Endothelial cell (in vitro differentiated cells): Measurements from ENCODE around the gene NTS. TPM values are rescaled to one million over a fixed set of nuclear protein-coding genes. Genes with fewer than 3 reads are reported as not detected.

Experiments used
- DNase-seq: peaks from one replicate; pipeline ENCODE4 v3.0.0; 2021; ENCODE audit warnings: low spot score
- H3K27ac Mint-ChIP-seq: one replicate; pipeline ENCODE4 v1.8.0; 2021; ENCODE audit warnings: mixed read lengths, inconsistent platforms; ENCODE audit not compliant: unreplicated experiment
- H3K27me3 Mint-ChIP-seq: one replicate; pipeline ENCODE4 v1.8.0; 2021; ENCODE audit warnings: mild to moderate bottlenecking, moderate library complexity, mixed read lengths, inconsistent platforms; ENCODE audit not compliant: unreplicated experiment
- H3K36me3 Mint-ChIP-seq: one replicate; pipeline ENCODE4 v1.8.0; 2021; ENCODE audit warnings: mild to moderate bottlenecking, low read depth, mixed read lengths, inconsistent platforms; ENCODE audit not compliant: unreplicated experiment
- H3K4me1 Mint-ChIP-seq: one replicate; pipeline ENCODE4 v1.8.0; 2021; ENCODE audit warnings: mild to moderate bottlenecking, mixed read lengths, inconsistent platforms; ENCODE audit not compliant: unreplicated experiment
- H3K4me3 Mint-ChIP-seq: one replicate; pipeline ENCODE4 v1.8.0; 2021; ENCODE audit warnings: mild to moderate bottlenecking, mixed read lengths, inconsistent platforms; ENCODE audit not compliant: unreplicated experiment
- H3K9me3 Mint-ChIP-seq: one replicate; pipeline ENCODE4 v1.8.0; 2021; ENCODE audit warnings: mixed read lengths, inconsistent platforms; ENCODE audit not compliant: unreplicated experiment
- long read RNA-seq: library from polyadenylated mRNA; unstranded; transcript quantifications from one replicate; pipeline ENCODE4 v2.0.0, GENCODE V29; 2020; ENCODE audit not compliant: unreplicated experiment
- total RNA-seq: library from RNA; stranded (reverse); fragmentation: NEBNext Ultra II Directional; extraction: Animal tissue kit (Norgen Biotek cat#: 25700); gene quantifications from one replicate; pipeline ENCODE4 v1.2.1, GENCODE V29; 2021; ENCODE audit not compliant: unreplicated experiment
- TF ChIP-seq, protein P1 (sequence below): fragments of 200-600 bp; sonication (generic); IDR thresholded peaks from one replicate; pipeline ENCODE4 v1.5.0; 2021; ENCODE audit warnings: antibody characterized with exemption; ENCODE audit not compliant: unreplicated experiment

The NTS gene, protein sequence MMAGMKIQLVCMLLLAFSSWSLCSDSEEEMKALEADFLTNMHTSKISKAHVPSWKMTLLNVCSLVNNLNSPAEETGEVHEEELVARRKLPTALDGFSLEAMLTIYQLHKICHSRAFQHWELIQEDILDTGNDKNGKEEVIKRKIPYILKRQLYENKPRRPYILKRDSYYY
- total RNA-seq = 79.2 TPM
- long read RNA-seq, transcript NTS-201 (4 exons, 1,237 nt) = major isoform, 82 of 82 reads
- long read RNA-seq, partial matches to known transcripts = 0 of 82 reads
- long read RNA-seq, other reads (novel, unspliced or antisense) = 0 of 82 reads

DNA sequence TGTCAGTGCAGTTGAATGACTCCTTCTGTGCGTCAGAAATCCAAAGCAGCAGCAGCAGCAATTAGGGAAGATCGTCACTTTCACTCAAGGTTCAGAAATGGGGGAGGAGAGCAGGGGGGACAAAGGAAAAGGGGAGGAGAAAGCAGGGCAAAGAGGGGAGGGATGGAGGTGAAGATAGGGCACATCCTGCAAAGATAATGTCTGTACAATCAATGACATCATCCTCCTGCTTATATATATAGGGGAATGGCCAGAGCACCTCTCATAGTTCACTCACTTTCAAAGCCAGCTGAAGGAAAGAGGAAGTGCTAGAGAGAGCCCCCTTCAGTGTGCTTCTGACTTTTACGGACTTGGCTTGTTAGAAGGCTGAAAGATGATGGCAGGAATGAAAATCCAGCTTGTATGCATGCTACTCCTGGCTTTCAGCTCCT lies at the start of gene NTS:
Gene NTS, plus strand, starts transcription at position 265 of the 431 bp plus-strand sequence. Its CDS starts 109 bp downstream, at position 374.
- Mint-ChIP-seq H3K4me1 (peaks cover 12% of the 10 kb centered on the region), H3K27me3 (no peaks in the 10 kb centered on the region), H3K4me3 (peak within 1 kb of the TSS; percentile 70), H3K9me3 (no peaks in the 10 kb centered on the region), H3K36me3 (no peaks in the 10 kb centered on the region), H3K27ac (peak within 1 kb of the TSS; percentile 48)
- peak; percentile 11 for DNase-seq
- TF ChIP-seq, protein P1, sequence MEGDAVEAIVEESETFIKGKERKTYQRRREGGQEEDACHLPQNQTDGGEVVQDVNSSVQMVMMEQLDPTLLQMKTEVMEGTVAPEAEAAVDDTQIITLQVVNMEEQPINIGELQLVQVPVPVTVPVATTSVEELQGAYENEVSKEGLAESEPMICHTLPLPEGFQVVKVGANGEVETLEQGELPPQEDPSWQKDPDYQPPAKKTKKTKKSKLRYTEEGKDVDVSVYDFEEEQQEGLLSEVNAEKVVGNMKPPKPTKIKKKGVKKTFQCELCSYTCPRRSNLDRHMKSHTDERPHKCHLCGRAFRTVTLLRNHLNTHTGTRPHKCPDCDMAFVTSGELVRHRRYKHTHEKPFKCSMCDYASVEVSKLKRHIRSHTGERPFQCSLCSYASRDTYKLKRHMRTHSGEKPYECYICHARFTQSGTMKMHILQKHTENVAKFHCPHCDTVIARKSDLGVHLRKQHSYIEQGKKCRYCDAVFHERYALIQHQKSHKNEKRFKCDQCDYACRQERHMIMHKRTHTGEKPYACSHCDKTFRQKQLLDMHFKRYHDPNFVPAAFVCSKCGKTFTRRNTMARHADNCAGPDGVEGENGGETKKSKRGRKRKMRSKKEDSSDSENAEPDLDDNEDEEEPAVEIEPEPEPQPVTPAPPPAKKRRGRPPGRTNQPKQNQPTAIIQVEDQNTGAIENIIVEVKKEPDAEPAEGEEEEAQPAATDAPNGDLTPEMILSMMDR = no peak

DNA sequence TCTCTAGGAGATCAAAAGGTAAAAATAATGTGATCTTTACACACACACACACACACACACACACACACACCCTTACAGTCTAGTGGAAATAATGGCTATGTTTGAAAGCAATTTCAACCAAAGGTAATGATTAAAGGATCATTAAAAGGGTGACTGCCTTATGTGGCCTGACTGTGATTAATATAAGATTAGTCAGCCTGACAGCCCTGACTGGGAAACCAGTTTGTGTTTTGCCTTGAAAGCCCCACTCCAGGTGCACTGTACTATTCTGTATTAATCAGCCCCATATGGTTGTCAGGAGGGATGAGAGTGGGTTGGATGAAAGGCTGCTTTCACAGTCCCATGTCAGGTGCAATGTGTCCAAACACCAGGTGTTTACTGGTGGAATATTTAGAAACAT lies 48.3 kb upstream of the NTS start:
- Mint-ChIP-seq H3K27me3 (no peaks in the 10 kb centered on the region), H3K36me3 (no peaks in the 10 kb centered on the region), H3K9me3 (no peaks in the 10 kb centered on the region), H3K4me1 (no peaks in the 10 kb centered on the region), H3K27ac (no peak overlapping the region), H3K4me3 (no peak overlapping the region)
- DNase-seq = no peak
- TF ChIP-seq, protein P1 = no peak

DNA sequence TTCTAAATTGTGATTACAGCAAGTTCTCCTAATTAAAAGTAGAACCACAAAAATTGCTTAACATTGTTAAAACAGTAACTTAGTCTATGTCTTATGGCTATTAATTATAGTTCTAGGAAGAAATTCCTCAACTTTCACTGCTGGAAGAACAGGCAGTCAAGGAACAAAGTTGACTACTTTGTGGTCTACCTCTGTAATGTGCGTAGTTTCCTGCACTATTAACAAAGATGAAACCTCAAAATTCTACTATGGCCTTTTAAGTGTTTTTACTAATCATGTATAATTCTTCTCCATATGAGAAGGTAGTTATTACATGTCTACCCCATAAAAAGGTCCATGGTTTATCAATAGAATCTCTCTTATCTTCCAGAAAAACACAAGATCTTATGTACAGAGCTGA lies 45.5 kb upstream of the NTS start:
- Mint-ChIP-seq H3K9me3 (no peaks in the 10 kb centered on the region), H3K27me3 (no peaks in the 10 kb centered on the region), H3K4me3 (no peak overlapping the region), H3K4me1 (no peaks in the 10 kb centered on the region), H3K36me3 (no peaks in the 10 kb centered on the region), H3K27ac (no peak overlapping the region)
- no peak for DNase-seq
- TF ChIP-seq, protein P1 = no peak

DNA sequence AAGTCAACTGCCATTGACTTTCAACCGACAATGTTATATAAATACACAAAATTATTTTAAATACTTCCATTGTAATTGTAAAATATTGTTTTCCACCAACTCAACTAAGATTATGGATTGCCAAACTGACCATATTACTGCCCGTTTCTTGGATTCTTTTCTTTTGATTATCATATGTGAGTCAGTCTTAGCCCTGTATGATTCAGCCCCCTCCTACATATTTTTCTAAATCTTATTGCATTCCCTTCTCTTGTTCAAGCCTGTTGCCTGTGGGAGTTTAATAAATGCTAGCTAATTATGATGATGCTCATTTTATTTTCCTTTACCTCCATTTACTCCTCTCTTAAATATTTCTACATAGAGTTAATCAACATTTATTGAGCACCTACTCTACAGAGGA lies 44.7 kb upstream of the NTS start:
- DNase-seq = no peak
- TF ChIP-seq, protein P1 = no peak

DNA sequence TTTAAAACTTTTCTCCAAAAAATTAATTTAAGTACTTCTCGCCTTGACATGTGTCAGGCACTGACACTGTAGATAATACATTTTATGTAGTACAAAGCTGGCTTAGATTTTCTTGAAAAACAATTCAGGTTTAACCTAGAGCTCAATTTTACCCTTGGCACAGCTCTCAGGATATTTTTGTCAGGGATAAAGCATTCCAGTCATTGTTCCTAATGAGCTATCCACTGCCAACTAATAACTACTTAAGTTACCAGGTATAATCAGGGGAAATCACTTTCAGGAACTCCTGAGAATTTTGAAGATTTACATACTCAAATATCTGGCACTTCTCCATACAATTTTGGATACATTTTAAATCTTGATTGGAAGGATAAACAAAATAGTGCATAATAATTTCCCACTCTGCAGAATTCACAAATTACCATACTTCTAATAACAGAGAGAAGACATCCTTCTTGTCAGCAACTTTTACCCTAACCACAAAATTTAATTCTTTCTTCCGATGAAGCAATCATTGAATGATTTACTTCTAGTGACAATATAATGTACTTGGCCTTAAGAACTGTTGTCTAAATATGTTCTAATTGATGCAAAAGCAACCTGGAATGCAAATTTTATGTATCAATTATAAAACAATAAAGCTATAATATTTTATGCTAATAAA lies 42.6 kb upstream of the NTS start:
- TF ChIP-seq, protein P1 = no peak
- Mint-ChIP-seq H3K9me3 (no peaks in the 10 kb centered on the region), H3K4me1 (peaks cover 6% of the 10 kb centered on the region), H3K36me3 (no peaks in the 10 kb centered on the region), H3K4me3 (no peak overlapping the region), H3K27ac (no peak overlapping the region), H3K27me3 (peaks cover 2% of the 10 kb centered on the region)
- DNase-seq = no peak

More for the DNA sequence above, 44.7 kb upstream of the NTS start:
- Mint-ChIP-seq H3K9me3 (no peaks in the 10 kb centered on the region), H3K27me3 (peaks cover 2% of the 10 kb centered on the region), H3K4me3 (no peak overlapping the region), H3K27ac (no peak overlapping the region), H3K36me3 (no peaks in the 10 kb centered on the region), H3K4me1 (no peaks in the 10 kb centered on the region)
